PC-3 (cell line): ENCODE results near the gene STPG4. TPM values are rescaled to one million over a fixed set of nuclear protein-coding genes. Genes with fewer than 3 reads are reported as not detected.

Experiments
- ATAC-seq: fragments of 200-7000 bp; cut with Tn5 transposase; 2 replicates; pipeline ENCODE4 v1.9.1; 2020; ENCODE audit warnings: mild to moderate bottlenecking, moderate library complexity
- BruUV-seq: library from RNA; stranded (reverse); fragments of 400-500 nt; replicated peaks from 2 replicates; lab custom pipeline; 2021; lab: Mats Ljungman, UMichigan
- CTCF ChIA-PET: fragments of 300-600 bp; sonication (Branson Sonifier 250); formaldehyde crosslinking; loops from one replicate; lab custom pipeline; 2022; ENCODE audit warnings: antibody characterized with exemption; lab: Charles Lee
- POLR2A ChIA-PET: fragments of 300-600 bp; sonication (Branson Sonifier 250); formaldehyde crosslinking; loops from one replicate; lab custom pipeline; 2022; ENCODE audit warnings: antibody characterized with exemption; ENCODE audit not compliant: unreplicated experiment; lab: Charles Lee
- DNase-seq: peaks from one replicate; pipeline ENCODE4 v3.0.0-alpha.2; 2015
- H2AFZ ChIP-seq: fragments of 300-600 bp; sonication (generic); 2 replicates; pipeline ENCODE4 v1.6.0; 2016; ENCODE audit warnings: antibody characterized with exemption, low read length
- H3F3A ChIP-seq: fragments of 300-600 bp; sonication (generic); one replicate; pipeline ENCODE4 v1.6.0; 2017; ENCODE audit warnings: antibody characterized with exemption, low read length, control low read depth, mild to moderate bottlenecking; ENCODE audit not compliant: unreplicated experiment
- H3K27ac ChIP-seq: fragments of 300-600 bp; sonication (generic); 2 replicates; pipeline ENCODE4 v1.5.1; 2016; ENCODE audit warnings: mild to moderate bottlenecking, low read length
- H3K27me3 ChIP-seq: fragments of 300-600 bp; sonication (generic); 2 replicates; pipeline ENCODE4 v1.6.1; 2016; ENCODE audit warnings: low read length, mixed read lengths
- H3K36me3 ChIP-seq: fragments of 300-600 bp; sonication (generic); 2 replicates; pipeline ENCODE4 v1.6.1; 2016; ENCODE audit warnings: low read depth, mixed run types, low read length, mixed read lengths
- H3K4me1 ChIP-seq: fragments of 300-600 bp; sonication (generic); 2 replicates; pipeline ENCODE4 v1.5.1; 2016; ENCODE audit warnings: low read length; ENCODE audit not compliant: insufficient read depth
- H3K4me2 ChIP-seq: fragments of 300-600 bp; sonication (generic); 2 replicates; pipeline ENCODE4 v1.6.0; 2016; ENCODE audit warnings: low read length
- H3K4me3 ChIP-seq: fragments of 300-600 bp; sonication (generic); 2 replicates; pipeline ENCODE4 v1.5.1; 2016; ENCODE audit warnings: mild to moderate bottlenecking, low read length, mixed read lengths
- H3K79me2 ChIP-seq: fragments of 300-600 bp; sonication (generic); 2 replicates; pipeline ENCODE4 v1.6.1; 2017; ENCODE audit warnings: low read length, mixed read lengths
- H3K9ac ChIP-seq: fragments of 300-600 bp; sonication (generic); 2 replicates; pipeline ENCODE4 v1.6.0; 2016; ENCODE audit warnings: mild to moderate bottlenecking, low read length
- H3K9me2 ChIP-seq: fragments of 300-600 bp; sonication (generic); replicated peaks from 2 replicates; pipeline ENCODE4 v1.6.1; 2016; ENCODE audit warnings: mixed run types, low read length, mixed read lengths
- H3K9me3 ChIP-seq: fragments of 300-600 bp; sonication (generic); 2 replicates; pipeline ENCODE4 v1.6.1; 2016; ENCODE audit warnings: low read length, mixed read lengths
- H4K20me1 ChIP-seq: fragments of 300-600 bp; sonication (generic); 2 replicates; pipeline ENCODE4 v1.6.1; 2016; ENCODE audit warnings: low read length, mixed read lengths
- CTCF ChIP-seq: fragments of 300-600 bp; sonication (generic); conservative IDR thresholded peaks from 2 replicates; pipeline ENCODE4 v1.5.1; 2017; ENCODE audit warnings: antibody characterized with exemption, low read depth, mild to moderate bottlenecking, low read length
- EZH2 ChIP-seq: fragments of 300-600 bp; sonication (generic); IDR thresholded peaks from one replicate; pipeline ENCODE4 v1.6.1; 2017; ENCODE audit warnings: antibody characterized with exemption, mild to moderate bottlenecking, low read length; ENCODE audit not compliant: unreplicated experiment
- EZH2phosphoT487 ChIP-seq: fragments of 300-600 bp; sonication (generic); IDR thresholded peaks from 2 replicates; pipeline ENCODE4 v1.6.1; 2018; ENCODE audit warnings: mild to moderate bottlenecking, antibody characterized with exemption, low read length, borderline replicate concordance
- intact Hi-C: fragments of 100-400 bp; cut with micrococcal nuclease; formaldehyde crosslinking; loops from 2 replicates; pipeline ENCODE4 v1.9.0; 2023
- total RNA-seq: library from RNA; depleted of rRNA; stranded (reverse); fragments of >200 nt; gene quantifications from 2 replicates; pipeline ENCODE4 v1.2.3, GENCODE V29; 2014

STPG4 gene
- total RNA-seq, 1 experiment from 2014 or later, result 2.4 TPM

GRCh38 chr2:47050762-47051161 is 104.3 kb downstream of the STPG4 start:
- ChIA-PET CTCF (interaction anchor here (0.5 kb wide), 1 partner anchor 15 kb away, joined by 3 read pairs; no protein-coding TSS in a partner anchor), POLR2A (no interaction called here)
- no peak overlapping the region for H3K9ac ChIP-seq
- H3K4me1 ChIP-seq, result no peaks in the 10 kb centered on the region
- TF ChIP-seq EZH2, result no peak
- TF ChIP-seq EZH2phosphoT487, result no peak
- no peak for TF ChIP-seq CTCF
- no peak overlapping the region for H3K27ac ChIP-seq
- peak; percentile 38 for ATAC-seq
- H3F3A ChIP-seq, result no peaks in the 10 kb centered on the region
- no peak overlapping the region for H2AFZ ChIP-seq
- no TSS peak for BruUV-seq
- no peaks in the 10 kb centered on the region for H4K20me1 ChIP-seq
- no peak overlapping the region for H3K4me2 ChIP-seq
- H3K9me2 ChIP-seq, result no peaks in the 10 kb centered on the region
- DNase-seq, result no peak
- H3K79me2 ChIP-seq, result no peaks in the 10 kb centered on the region
- intact Hi-C loops, result no loop called here
- no peaks in the 10 kb centered on the region for H3K27me3 ChIP-seq
- H3K9me3 ChIP-seq, result no peaks in the 10 kb centered on the region
- H3K4me3 ChIP-seq, result no peak overlapping the region
- H3K36me3 ChIP-seq, result peaks cover 16% of the 10 kb centered on the region

DNA sequence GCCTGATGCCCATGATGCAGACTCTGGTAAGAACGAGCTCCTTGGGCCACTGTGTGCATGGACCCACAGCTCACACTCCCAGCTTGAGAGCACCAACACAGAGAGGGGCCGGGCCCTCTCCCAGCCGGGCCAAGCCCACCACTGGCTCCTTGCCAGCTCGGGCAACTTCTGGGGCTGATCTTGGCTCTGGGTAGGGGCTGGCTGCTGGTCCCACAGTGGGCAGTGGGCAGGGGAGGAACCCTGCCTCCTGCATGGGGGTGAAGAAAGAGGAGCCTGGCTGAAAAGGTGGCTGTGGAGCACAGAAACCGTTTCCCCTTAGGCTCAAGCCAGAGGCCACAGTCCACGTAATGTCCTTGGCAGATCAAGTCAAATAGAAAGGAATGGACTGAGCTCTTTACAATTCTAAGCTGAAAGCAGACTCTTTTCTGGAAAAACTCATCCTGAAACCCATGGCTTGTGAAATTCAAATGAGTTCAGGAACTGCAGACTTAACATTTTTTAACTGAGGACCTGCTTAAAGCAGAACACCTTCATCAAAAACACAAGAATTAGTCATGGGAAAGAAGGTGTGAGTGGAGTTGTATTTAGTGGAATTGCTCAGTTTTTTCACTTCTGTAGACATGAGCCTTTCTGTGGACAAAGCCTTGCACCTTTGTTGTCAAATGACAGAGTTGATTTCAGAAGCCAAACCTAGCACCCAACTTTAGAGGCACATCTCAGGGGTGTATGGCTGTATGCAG is 104.9 kb downstream of the STPG4 start:
- no peaks in the 10 kb centered on the region for H3K9me3 ChIP-seq
- POLR2A ChIA-PET, result no interaction called here
- intact Hi-C loops, result no loop called here

More for the DNA sequence above, 104.9 kb downstream of the STPG4 start:
- H3K27ac ChIP-seq, result no peak overlapping the region
- no peaks in the 10 kb centered on the region for H3K79me2 ChIP-seq
- no TSS peak for BruUV-seq
- no peak overlapping the region for H3K9ac ChIP-seq
- DNase-seq (no peak), ATAC-seq (no peak)
- H3K36me3 ChIP-seq, result peaks cover 19% of the 10 kb centered on the region
- no peaks in the 10 kb centered on the region for H3K4me1 ChIP-seq
- TF ChIP-seq EZH2 (no peak), CTCF (no peak), EZH2phosphoT487 (no peak)
- no peaks in the 10 kb centered on the region for H3F3A ChIP-seq
- H3K27me3 ChIP-seq, result no peaks in the 10 kb centered on the region
- no peak overlapping the region for H2AFZ ChIP-seq
- H3K4me2 ChIP-seq, result no peak overlapping the region
- H4K20me1 ChIP-seq, result no peaks in the 10 kb centered on the region
- CTCF ChIA-PET, result interaction anchor here (0.5 kb wide), 1 partner anchor 16 kb away, joined by 3 read pairs; no protein-coding TSS in a partner anchor
- H3K4me3 ChIP-seq, result no peak overlapping the region
- no peaks in the 10 kb centered on the region for H3K9me2 ChIP-seq
